HG02852 (cell line): ENCODE measurements around the gene BBS4.

Experiments used
- ATAC-seq: cut with Tn5 transposase; IDR thresholded peaks from one replicate; pipeline ENCODE4 v1.9.1; 2021; ENCODE audit warnings: mild to moderate bottlenecking, moderate library complexity; ENCODE audit not compliant: unreplicated experiment

BBS4 gene

GRCh38 chr15:72754096-72754495, 68.1 kb downstream of the BBS4 start:
- no peak for ATAC-seq

GRCh38 chr15:72758182-72758581, 72.2 kb downstream of the BBS4 start:
- ATAC-seq, result no peak

- no peak for ATAC-seq
Observed at GRCh38 chr15:72760590-72761260, 74.7 kb downstream of the BBS4 start.

- ATAC-seq, result no peak
Observed at GRCh38 chr15:72764656-72765055, 78.6 kb downstream of the BBS4 start.

GRCh38 chr15:72766025-72766424, 80.0 kb downstream of the BBS4 start:
- ATAC-seq, result no peak

GRCh38 chr15:72766780-72767179, 80.8 kb downstream of the BBS4 start:
- no peak for ATAC-seq

- no peak for ATAC-seq
Observed at GRCh38 chr15:72770673-72771328, 84.8 kb downstream of the BBS4 start.

- ATAC-seq, result no peak
Observed at GRCh38 chr15:72771329-72771725, 85.3 kb downstream of the BBS4 start.

GRCh38 chr15:72774696-72775383, 88.8 kb downstream of the BBS4 start:
- ATAC-seq, result no peak

- ATAC-seq, result no peak
Observed at GRCh38 chr15:72778796-72779195, 92.8 kb downstream of the BBS4 start.

GRCh38 chr15:72781631-72782030, 95.6 kb downstream of the BBS4 start:
- ATAC-seq, result no peak

- ATAC-seq, result no peak
Observed at GRCh38 chr15:72782274-72783003, 96.4 kb downstream of the BBS4 start.

GRCh38 chr15:72783004-72783639, 97.1 kb downstream of the BBS4 start:
- peak; percentile 37 for ATAC-seq

- peak; percentile 73 for ATAC-seq
Observed at GRCh38 chr15:72783640-72784455, 97.8 kb downstream of the BBS4 start, which contains the start of gene ADPGK. Gene ADPGK, minus strand, starts transcription at chr15:72783758. Its CDS starts 67 bp downstream, at chr15:72783691.

GRCh38 chr15:72784456-72784876, 98.5 kb downstream of the BBS4 start:
- ATAC-seq, result no peak

- no peak for ATAC-seq
Observed at GRCh38 chr15:72785432-72785831, 99.4 kb downstream of the BBS4 start.

GRCh38 chr15:72785841-72786240, 99.8 kb downstream of the BBS4 start:
- ATAC-seq, result no peak

GRCh38 chr15:72786242-72786641, 100.2 kb downstream of the BBS4 start:
- ATAC-seq, result no peak

GRCh38 chr15:72786676-72787345, 100.8 kb downstream of the BBS4 start:
- no peak for ATAC-seq
